ENCODE data around the gene LMF2. TPM values are rescaled to one million over a fixed set of nuclear protein-coding genes. Genes with fewer than 3 reads are reported as not detected.

LMF2 gene
- polyA plus RNA-seq, 3 donors = 15.0 to 145 (median 16.6) TPM

- no peaks in the 10 kb centered on the region for H3K9me3 ChIP-seq (replicated peaks in 1 of 2; ENCODE audit: control insufficient read depth in 1 of 2, insufficient read depth in 1 of 2, low read length in 2 of 2)
- H3K4me3 Mint-ChIP-seq = no peak overlapping the region
Measured at GRCh38 chr22:50467341-50467740, 40.2 kb downstream of the LMF2 start.

DNA sequence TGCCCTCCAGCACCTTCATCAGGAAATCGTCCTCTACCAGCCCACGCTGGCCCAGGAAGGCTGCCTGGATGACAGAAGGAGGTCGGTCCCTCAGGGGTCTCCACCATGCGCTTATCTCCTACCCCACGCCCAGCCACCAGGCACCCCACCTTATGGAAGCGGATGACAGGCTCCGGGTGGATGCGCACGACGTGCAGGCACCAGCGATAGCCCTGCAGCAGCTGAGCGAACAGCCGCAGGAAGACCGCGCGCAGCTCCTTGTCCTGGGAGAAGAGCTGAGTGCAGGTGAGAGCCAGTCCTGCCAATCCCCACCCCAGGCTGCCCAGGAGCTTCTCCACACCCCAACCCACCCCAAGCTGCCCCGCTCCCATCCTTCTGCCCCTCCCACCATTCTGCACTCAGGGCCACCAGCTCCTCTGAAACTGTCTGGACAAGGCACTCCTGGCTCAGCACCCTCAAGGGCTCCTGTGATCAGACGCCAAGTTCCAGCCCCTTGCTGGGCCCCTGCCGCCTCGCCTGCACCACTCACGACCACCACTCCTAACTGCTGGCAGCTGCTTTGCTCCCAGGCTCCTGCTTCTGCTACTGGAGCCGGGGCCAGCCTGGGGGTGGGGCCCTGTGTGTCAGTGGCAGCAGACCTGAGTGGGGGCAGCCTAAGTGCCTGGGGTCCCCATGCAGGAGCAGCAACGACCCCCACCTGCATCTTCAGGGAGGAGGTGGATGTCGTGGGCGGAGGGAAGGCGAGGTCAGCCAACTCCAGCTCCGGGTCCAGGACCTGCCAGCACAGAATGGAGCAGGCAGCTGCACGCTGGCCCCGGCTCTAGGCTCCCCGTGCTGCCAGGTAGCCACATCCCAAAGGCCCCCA is 42.2 kb downstream of the LMF2 start:
- Histone ChIP-seq H4K20me1 (ENCODE audit: insufficient read depth, low read length) (peaks cover 42% of the 10 kb centered on the region), H2AFZ (ENCODE audit: insufficient read depth, low read depth, low read length, poor library complexity, severe bottlenecking) (no peak overlapping the region), H3K4me3 (replicated peaks in 1 of 3; ENCODE audit: low read depth in 2 of 3, low read length in 3 of 3) (no peak overlapping the region), H3K9me3 (replicated peaks in 1 of 2; ENCODE audit: control insufficient read depth in 1 of 2, insufficient read depth in 1 of 2, low read length in 2 of 2) (no peaks in the 10 kb centered on the region), H3K27me3 (ENCODE audit: control insufficient read depth in 2 of 2, insufficient read depth in 2 of 2, low read length in 2 of 2) (no peaks in the 10 kb centered on the region), H3K4me1 (ENCODE audit: control insufficient read depth in 1 of 2, insufficient read depth in 2 of 2, low read length in 2 of 2) (peaks cover 8 to 9% of the 10 kb centered on the region in 2 donors), H3K4me2 (replicated peaks; ENCODE audit: extremely low read depth, low read length, poor library complexity, severe bottlenecking) (no peak overlapping the region), H3K27ac (ENCODE audit: low read depth in 1 of 2, low read length in 2 of 2) (no peak overlapping the region), H3K36me3 (replicated peaks in 1 of 2; ENCODE audit: control insufficient read depth in 1 of 2, insufficient read depth in 2 of 2, low read length in 2 of 2) (peaks cover 73 to 81% of the 10 kb centered on the region in 2 donors), H3K9ac (ENCODE audit: insufficient read depth, low read length, poor library complexity, severe bottlenecking) (no peak overlapping the region), H3K79me2 (ENCODE audit: insufficient read depth, low read length) (peaks cover 16% of the 10 kb centered on the region)
- peaks cover 0 to 2% (median 0%) of the 10 kb centered on the region in 3 donors for H3K27me3 Mint-ChIP-seq (ENCODE audit: low read depth in 3 of 3)
- DNase-seq = no peak
- H3K9me3 Mint-ChIP-seq = peaks cover 0 to 1% (median 0%) of the 10 kb centered on the region in 7 donors
- intact Hi-C loops (cut with micrococcal nuclease) = no loop called here
- no peak for TF ChIP-seq CTCF (IDR thresholded peaks at IDR 0.05)
- H3K27ac Mint-ChIP-seq = peak overlapping the region in 1 of 7 donors; percentile 33
- peaks cover 59 to 80% of the 10 kb centered on the region in 2 donors for H3K36me3 Mint-ChIP-seq
- peaks cover 12% of the 10 kb centered on the region for H3K4me1 Mint-ChIP-seq
- H3K4me3 Mint-ChIP-seq = no peak overlapping the region
- 98% methylated on average over 27 of the region's 30 CpGs for WGBS (ENCODE audit: insufficient coverage)

More at GRCh38 chr22:50467341-50467740, 40.2 kb downstream of the LMF2 start:
- H3K27ac Mint-ChIP-seq = no peak overlapping the region
- intact Hi-C loops (cut with micrococcal nuclease) = no loop called here
- no peaks in the 10 kb centered on the region for H3K9me3 Mint-ChIP-seq
- Histone ChIP-seq H2AFZ (ENCODE audit: insufficient read depth, low read depth, low read length, poor library complexity, severe bottlenecking) (no peak overlapping the region), H3K36me3 (replicated peaks in 1 of 2; ENCODE audit: control insufficient read depth in 1 of 2, insufficient read depth in 2 of 2, low read length in 2 of 2) (peaks cover 53 to 61% of the 10 kb centered on the region in 2 donors), H3K4me1 (ENCODE audit: control insufficient read depth in 1 of 2, insufficient read depth in 2 of 2, low read length in 2 of 2) (peaks cover 26 to 29% of the 10 kb centered on the region in 2 donors), H3K79me2 (ENCODE audit: insufficient read depth, low read length) (peaks cover 36% of the 10 kb centered on the region), H3K9ac (ENCODE audit: insufficient read depth, low read length, poor library complexity, severe bottlenecking) (no peak overlapping the region), H3K27ac (ENCODE audit: low read depth in 1 of 2, low read length in 2 of 2) (no peak overlapping the region), H3K4me3 (replicated peaks in 1 of 3; ENCODE audit: low read depth in 2 of 3, low read length in 3 of 3) (no peak overlapping the region), H4K20me1 (ENCODE audit: insufficient read depth, low read length) (peaks cover 59% of the 10 kb centered on the region), H3K4me2 (replicated peaks; ENCODE audit: extremely low read depth, low read length, poor library complexity, severe bottlenecking) (no peak overlapping the region), H3K27me3 (ENCODE audit: control insufficient read depth in 2 of 2, insufficient read depth in 2 of 2, low read length in 2 of 2) (no peaks in the 10 kb centered on the region)
- 97% methylated on average over 12 of the region's 24 CpGs for WGBS (ENCODE audit: insufficient coverage)
- no peak for TF ChIP-seq CTCF (IDR thresholded peaks at IDR 0.05)
- peaks cover 32% of the 10 kb centered on the region for H3K4me1 Mint-ChIP-seq
- H3K36me3 Mint-ChIP-seq = peaks cover 45 to 64% of the 10 kb centered on the region in 2 donors
- H3K27me3 Mint-ChIP-seq (ENCODE audit: low read depth in 3 of 3) = peaks cover 0 to 2% (median 2%) of the 10 kb centered on the region in 3 donors
- DNase-seq = no peak
